GM12891 (cell line): ENCODE results near the gene MAPT.

Source experiments
- POLR2A ChIP-seq: IDR thresholded peaks from 2 replicates; pipeline ENCODE4 v1.6.1; 2011; ENCODE audit warnings: low read depth, low read length, control low read depth
- POLR2AphosphoS5 ChIP-seq: IDR thresholded peaks from 2 replicates; pipeline ENCODE4 v1.6.1; 2011; ENCODE audit warnings: low read depth, low read length, control low read depth
- SPI1 ChIP-seq: IDR thresholded peaks from 2 replicates; pipeline ENCODE4 v1.6.1; 2011; ENCODE audit warnings: low read depth, low read length, control low read depth
- TAF1 ChIP-seq: IDR thresholded peaks from 2 replicates; pipeline ENCODE4 v1.6.1; 2011; ENCODE audit warnings: low read depth, low read length, control low read depth

DNA sequence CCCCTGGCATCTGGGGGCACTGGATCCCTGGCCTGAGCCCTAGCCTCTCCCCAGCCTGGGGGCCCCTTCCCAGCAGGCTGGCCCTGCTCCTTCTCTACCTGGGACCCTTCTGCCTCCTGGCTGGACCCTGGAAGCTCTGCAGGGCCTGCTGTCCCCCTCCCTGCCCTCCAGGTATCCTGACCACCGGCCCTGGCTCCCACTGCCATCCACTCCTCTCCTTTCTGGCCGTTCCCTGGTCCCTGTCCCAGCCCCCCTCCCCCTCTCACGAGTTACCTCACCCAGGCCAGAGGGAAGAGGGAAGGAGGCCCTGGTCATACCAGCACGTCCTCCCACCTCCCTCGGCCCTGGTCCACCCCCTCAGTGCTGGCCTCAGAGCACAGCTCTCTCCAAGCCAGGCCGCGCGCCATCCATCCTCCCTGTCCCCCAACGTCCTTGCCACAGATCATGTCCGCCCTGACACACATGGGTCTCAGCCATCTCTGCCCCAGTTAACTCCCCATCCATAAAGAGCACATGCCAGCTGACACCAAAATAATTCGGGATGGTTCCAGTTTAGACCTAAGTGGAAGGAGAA lies 118.2 kb downstream of the MAPT start:
- TF ChIP-seq TAF1 (no peak), POLR2A (no peak), POLR2AphosphoS5 (no peak), SPI1 (no peak)
